ENCODE measurements around the gene TEN1.

GRCh38 chr17:75950855-75951554 lies 28.0 kb upstream of the TEN1 start:
- TF ChIP-seq POLR2A (IDR thresholded peaks at IDR 0.05; ENCODE audit: low read length) (no peak), GATA1 (IDR thresholded peaks at IDR 0.05; ENCODE audit: low read depth, low read length) (peak; percentile 13)
